Measurements from ENCODE around the gene DRC7. TPM values are rescaled to one million over a fixed set of nuclear protein-coding genes. Genes with fewer than 3 reads are reported as not detected.

Gene DRC7
- total RNA-seq, 1 donor from 2014 or later, result 0.16 TPM

DNA sequence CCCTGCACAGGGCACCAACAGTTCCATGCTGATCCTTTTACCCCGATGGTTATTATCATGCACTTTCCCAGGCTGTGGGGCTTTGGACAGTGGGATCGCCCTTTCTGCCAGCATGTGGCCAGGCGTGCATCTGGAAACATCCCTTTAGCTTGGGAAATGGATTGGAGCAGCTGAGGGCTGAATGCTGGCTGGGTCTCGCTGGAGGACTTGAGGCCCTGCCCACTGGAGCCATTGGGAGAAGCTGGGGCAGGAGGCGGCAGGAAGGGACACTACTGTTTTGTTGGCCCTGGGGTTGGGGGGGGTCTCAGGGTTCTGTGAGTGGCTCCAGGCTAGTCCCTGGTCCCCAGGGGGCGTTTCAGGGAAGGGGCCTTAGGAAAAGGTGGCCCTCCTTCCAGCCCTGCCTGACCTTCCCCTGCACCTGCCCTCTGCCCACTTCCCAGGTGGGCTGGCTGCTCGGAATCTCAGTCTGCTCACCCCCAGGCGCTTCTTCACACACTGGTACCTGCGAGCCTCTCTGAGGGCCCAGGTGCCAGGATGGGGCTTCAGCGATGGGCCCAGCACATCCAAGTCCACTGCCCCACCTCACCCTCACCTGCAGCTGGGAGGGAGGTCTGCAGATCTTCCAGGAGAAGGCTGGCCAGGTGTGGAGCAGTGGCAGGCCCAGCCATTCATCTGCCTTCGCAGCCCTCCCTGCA, 28.1 kb upstream of the DRC7 start:
- Mint-ChIP-seq H3K9me3 (no peaks in the 10 kb centered on the region), H3K4me3 (no peak overlapping the region), H3K27me3 (ENCODE audit: low read depth) (no peaks in the 10 kb centered on the region), H3K36me3 (ENCODE audit: low read depth) (no peaks in the 10 kb centered on the region), H3K4me1 (peaks cover 26% of the 10 kb centered on the region), H3K27ac (ENCODE audit: unreplicated experiment) (no peak overlapping the region)
- DNase-seq (ENCODE audit: low read depth, low spot score), result no peak
- TF ChIP-seq, protein P1, sequence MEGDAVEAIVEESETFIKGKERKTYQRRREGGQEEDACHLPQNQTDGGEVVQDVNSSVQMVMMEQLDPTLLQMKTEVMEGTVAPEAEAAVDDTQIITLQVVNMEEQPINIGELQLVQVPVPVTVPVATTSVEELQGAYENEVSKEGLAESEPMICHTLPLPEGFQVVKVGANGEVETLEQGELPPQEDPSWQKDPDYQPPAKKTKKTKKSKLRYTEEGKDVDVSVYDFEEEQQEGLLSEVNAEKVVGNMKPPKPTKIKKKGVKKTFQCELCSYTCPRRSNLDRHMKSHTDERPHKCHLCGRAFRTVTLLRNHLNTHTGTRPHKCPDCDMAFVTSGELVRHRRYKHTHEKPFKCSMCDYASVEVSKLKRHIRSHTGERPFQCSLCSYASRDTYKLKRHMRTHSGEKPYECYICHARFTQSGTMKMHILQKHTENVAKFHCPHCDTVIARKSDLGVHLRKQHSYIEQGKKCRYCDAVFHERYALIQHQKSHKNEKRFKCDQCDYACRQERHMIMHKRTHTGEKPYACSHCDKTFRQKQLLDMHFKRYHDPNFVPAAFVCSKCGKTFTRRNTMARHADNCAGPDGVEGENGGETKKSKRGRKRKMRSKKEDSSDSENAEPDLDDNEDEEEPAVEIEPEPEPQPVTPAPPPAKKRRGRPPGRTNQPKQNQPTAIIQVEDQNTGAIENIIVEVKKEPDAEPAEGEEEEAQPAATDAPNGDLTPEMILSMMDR (conservative IDR thresholded peaks at IDR 0.05), result no peak

DNA sequence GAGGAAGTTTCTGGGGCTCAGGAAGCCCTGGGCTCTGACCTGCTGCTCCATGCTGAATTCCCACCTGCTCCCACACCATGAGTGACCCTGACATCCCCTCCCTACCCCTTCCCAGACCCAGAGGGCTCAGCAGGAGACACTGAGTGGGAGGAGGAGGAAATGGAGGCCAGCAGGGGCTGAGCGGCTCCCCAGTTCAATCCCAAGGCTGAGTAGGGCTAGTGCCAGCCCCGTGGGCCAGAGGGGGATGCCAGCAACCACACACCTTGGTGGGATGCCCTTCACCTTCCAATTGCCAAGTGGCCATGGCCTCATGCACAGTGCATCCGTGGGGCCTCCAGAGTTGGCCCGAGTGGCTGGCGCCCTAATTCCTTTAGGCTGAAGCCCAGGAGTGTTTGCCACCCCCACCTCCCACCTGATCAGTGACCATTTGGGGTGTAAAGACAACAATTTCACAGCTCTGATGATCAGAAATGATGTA, 27.5 kb upstream of the DRC7 start:
- Mint-ChIP-seq H3K27ac (ENCODE audit: unreplicated experiment) (no peak overlapping the region), H3K27me3 (ENCODE audit: low read depth) (no peaks in the 10 kb centered on the region), H3K4me1 (peaks cover 29% of the 10 kb centered on the region), H3K9me3 (no peaks in the 10 kb centered on the region), H3K4me3 (no peak overlapping the region), H3K36me3 (ENCODE audit: low read depth) (no peaks in the 10 kb centered on the region)
- no peak for DNase-seq (ENCODE audit: low read depth, low spot score)
- TF ChIP-seq, protein P1 (conservative IDR thresholded peaks at IDR 0.05), result no peak

DNA sequence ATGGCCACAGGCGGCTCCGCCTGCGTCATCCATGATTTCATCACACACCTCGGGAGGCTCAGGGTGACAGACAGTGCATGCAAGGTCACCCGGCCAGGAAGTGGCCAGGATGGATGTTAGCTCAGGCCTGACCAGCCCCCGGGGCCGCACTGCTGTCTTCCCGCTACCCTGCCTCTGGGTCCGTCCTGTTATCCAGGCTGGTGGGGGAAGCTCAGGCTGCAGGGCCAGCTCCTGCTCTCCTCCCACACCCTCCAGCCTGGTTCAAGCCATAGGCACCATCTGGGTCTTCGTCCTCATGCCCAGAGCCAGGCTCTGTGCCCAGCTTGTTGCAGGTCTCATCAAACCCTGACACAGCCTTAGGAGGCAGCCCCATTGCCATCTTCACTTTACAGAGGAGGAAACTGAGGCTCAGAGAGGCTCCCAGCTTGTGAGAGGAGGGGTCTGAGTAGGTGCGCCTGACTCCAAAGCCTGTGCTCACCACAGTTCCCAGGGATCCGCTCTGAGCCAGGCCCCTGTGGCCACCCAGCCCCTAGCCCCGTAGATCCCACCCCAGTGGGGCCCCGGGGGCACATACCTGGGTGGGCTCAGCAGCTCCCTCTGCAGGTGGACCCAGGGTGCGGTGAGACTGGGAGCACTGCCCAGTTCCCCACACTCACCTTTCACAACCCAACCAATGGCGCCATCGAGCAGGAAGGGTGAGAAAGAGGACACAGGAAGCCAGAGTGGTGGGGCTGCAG, 26.9 kb upstream of the DRC7 start:
- no peaks in the 10 kb centered on the region for H3K9me3 Mint-ChIP-seq
- H3K27ac Mint-ChIP-seq (ENCODE audit: unreplicated experiment), result no peak overlapping the region
- DNase-seq (ENCODE audit: low read depth, low spot score), result no peak
- no peak overlapping the region for H3K4me3 Mint-ChIP-seq
- H3K27me3 Mint-ChIP-seq (ENCODE audit: low read depth), result no peaks in the 10 kb centered on the region
- H3K36me3 Mint-ChIP-seq (ENCODE audit: low read depth), result no peaks in the 10 kb centered on the region
- peaks cover 29% of the 10 kb centered on the region for H3K4me1 Mint-ChIP-seq
- TF ChIP-seq, protein P1 (conservative IDR thresholded peaks at IDR 0.05), result peak; percentile 25

DNA sequence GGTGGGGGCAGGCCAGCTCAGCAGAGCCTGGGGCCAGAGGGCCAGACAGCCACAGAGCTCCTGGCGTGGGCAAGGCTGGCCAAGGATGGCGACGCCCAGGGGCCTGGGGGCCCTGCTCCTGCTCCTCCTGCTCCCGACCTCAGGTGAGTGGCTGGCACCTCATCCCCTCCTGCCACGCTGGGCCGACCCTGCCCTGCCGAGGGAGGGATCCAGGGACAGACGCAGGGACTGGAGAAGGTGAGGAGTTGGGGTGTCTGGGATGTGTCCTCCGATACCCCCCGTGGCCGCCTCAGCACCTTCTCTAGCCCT, 26.4 kb upstream of the DRC7 start, which contains the start of gene ADGRG3:
Gene ADGRG3, plus strand, starts transcription at position 44 of the 309 bp plus-strand sequence. Its CDS starts 42 bp downstream, at position 86.
- no peaks in the 10 kb centered on the region for H3K9me3 Mint-ChIP-seq
- peak within 1 kb of the TSS; percentile 78 for H3K27ac Mint-ChIP-seq (ENCODE audit: unreplicated experiment)
- DNase-seq (ENCODE audit: low read depth, low spot score), result no peak
- peaks cover 29% of the 10 kb centered on the region for H3K4me1 Mint-ChIP-seq
- no peak within 1 kb of the TSS for H3K4me3 Mint-ChIP-seq
- no peaks in the 10 kb centered on the region for H3K27me3 Mint-ChIP-seq (ENCODE audit: low read depth)
- H3K36me3 Mint-ChIP-seq (ENCODE audit: low read depth), result no peaks in the 10 kb centered on the region
- TF ChIP-seq, protein P1 (conservative IDR thresholded peaks at IDR 0.05), result no peak

DNA sequence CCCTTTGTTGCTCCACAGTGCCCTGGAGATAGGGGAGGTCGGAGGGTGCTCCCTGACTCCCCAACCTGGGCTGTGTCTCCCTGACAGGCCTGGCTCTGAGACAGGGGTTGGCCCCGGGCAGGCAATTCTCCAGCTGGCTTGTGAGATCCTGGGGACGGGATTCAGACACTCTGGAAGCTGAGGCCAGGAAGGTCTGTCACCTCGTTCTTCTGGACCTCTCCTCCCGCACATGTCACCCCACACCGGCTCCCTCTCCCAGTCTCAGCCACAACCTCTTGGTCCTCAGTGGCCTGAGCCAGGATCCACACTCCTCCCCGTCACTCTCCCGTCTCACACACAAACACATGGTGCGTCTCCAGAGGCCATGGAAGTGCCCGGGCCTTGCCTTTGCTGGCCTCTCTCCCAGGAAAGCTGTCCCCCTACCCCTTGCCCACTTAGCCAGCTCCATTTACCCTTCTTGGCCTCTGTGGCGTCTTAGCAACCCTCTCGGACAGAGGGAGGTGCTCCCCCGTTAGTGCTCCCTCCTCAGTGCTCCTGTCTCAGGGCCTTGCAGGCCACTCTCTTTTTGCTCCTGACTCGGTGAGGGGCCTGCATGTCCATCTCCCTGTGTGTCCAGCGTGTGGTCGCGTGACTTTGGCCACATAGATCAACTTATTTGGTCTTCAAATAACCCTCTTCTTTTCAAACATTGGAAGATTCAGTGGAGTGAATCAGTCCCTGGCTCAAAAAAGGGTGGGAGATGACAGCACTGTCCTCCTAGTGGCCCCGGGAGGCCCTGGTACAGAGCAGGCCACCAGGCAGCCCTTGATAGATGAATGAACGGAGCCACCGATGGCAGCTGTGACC, 25.8 kb upstream of the DRC7 start:
- Mint-ChIP-seq H3K4me1 (peaks cover 29% of the 10 kb centered on the region), H3K27me3 (ENCODE audit: low read depth) (no peaks in the 10 kb centered on the region), H3K36me3 (ENCODE audit: low read depth) (no peaks in the 10 kb centered on the region), H3K9me3 (no peaks in the 10 kb centered on the region), H3K4me3 (no peak overlapping the region), H3K27ac (ENCODE audit: unreplicated experiment) (peak overlapping the region; percentile 78)
- DNase-seq (ENCODE audit: low read depth, low spot score), result no peak
- TF ChIP-seq, protein P1 (conservative IDR thresholded peaks at IDR 0.05), result no peak
